Measurements from ENCODE around the gene CSNK1G2. TPM values are rescaled to one million over a fixed set of nuclear protein-coding genes. Genes with fewer than 3 reads are reported as not detected.
A peak's percentile ranks its signal among the peaks of the same experiment; 100 is the strongest.

CSNK1G2 gene
- total RNA-seq, 1 experiment from 2014 or later: 44.4 TPM

DNA sequence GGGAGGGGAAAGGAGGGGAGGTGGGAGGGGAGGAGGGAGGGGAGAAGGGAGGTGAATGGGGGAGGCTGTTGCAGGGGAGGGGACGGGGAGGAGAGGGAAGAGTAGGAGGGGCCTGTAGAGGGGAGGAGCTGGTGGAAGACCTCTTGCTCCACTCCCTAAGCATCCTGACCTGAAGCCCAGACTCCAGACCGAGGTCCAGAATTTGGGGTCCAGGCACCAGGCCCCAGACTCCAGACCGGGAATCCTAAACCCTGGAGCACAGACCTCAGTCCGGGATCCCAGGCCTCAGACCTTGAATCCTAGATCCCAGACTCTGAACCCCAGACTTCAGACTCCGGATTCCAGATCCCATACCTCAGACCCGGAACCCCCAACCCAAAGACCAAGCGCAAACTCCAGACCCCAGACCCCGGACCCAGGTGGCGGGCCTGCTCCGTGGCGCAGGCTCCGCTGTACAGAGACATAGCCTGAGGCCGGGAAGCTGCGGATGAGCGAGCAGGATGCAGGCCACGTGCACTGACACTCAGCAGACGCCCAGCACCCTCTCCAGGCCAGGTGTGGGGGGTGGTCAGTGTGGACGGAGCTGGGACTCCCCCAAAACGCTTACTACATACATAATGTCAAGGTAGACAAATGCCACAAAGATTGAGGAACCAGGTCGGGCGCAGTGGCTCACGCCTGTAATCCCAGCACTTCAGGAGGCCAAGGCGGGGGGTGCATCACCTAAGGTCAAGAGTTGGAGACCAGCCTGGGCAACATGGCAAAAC lies 75.3 kb downstream of the CSNK1G2 start:
- H3K4me1 Mint-ChIP-seq (ENCODE audit: low read depth, unreplicated experiment): no peaks in the 10 kb centered on the region
- no peaks in the 10 kb centered on the region for H3K9me3 ChIP-seq
- H3K4me3 ChIP-seq (ENCODE audit: low read depth, low read length): peak overlapping the region; percentile 83
- TF ChIP-seq, protein P1, sequence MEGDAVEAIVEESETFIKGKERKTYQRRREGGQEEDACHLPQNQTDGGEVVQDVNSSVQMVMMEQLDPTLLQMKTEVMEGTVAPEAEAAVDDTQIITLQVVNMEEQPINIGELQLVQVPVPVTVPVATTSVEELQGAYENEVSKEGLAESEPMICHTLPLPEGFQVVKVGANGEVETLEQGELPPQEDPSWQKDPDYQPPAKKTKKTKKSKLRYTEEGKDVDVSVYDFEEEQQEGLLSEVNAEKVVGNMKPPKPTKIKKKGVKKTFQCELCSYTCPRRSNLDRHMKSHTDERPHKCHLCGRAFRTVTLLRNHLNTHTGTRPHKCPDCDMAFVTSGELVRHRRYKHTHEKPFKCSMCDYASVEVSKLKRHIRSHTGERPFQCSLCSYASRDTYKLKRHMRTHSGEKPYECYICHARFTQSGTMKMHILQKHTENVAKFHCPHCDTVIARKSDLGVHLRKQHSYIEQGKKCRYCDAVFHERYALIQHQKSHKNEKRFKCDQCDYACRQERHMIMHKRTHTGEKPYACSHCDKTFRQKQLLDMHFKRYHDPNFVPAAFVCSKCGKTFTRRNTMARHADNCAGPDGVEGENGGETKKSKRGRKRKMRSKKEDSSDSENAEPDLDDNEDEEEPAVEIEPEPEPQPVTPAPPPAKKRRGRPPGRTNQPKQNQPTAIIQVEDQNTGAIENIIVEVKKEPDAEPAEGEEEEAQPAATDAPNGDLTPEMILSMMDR (IDR thresholded peaks at IDR 0.05; ENCODE audit: insufficient read depth in 1 of 2, low read depth in 1 of 2, low read length in 1 of 2, severe bottlenecking in 1 of 2, unreplicated experiment in 1 of 2): no peak
- ChIA-PET CTCF (interaction anchor here (0.6 kb wide), 1 partner anchor 86 kb away, joined by 3 read pairs; no protein-coding TSS in a partner anchor), POLR2A (interaction anchor here (0.6 kb wide), 1 partner anchor 27 kb away, joined by 3 read pairs; no protein-coding TSS in a partner anchor)
- H3K27me3 ChIP-seq (replicated peaks; ENCODE audit: control insufficient read depth, insufficient read depth, low read length): no peaks in the 10 kb centered on the region
- H3K27ac Mint-ChIP-seq (ENCODE audit: unreplicated experiment): no peak overlapping the region
- peaks cover 17% of the 10 kb centered on the region for H3K36me3 Mint-ChIP-seq (ENCODE audit: insufficient read depth, unreplicated experiment)
- no peaks in the 10 kb centered on the region for H3K9me3 Mint-ChIP-seq (ENCODE audit: unreplicated experiment)
- DNase-seq: peak; percentile 35 to 72
- no TSS peak for BruUV-seq (replicated peaks)
- no peaks in the 10 kb centered on the region for H3K36me3 ChIP-seq (ENCODE audit: control insufficient read depth, insufficient read depth, low read length)
- intact Hi-C loops (cut with micrococcal nuclease; ENCODE audit: unreplicated experiment): no loop called here
- H3K4me3 Mint-ChIP-seq (ENCODE audit: unreplicated experiment): no peak overlapping the region
- H3K4me1 ChIP-seq: no peaks in the 10 kb centered on the region
- no peaks in the 10 kb centered on the region for H3K27me3 Mint-ChIP-seq (ENCODE audit: insufficient read depth, unreplicated experiment)

DNA sequence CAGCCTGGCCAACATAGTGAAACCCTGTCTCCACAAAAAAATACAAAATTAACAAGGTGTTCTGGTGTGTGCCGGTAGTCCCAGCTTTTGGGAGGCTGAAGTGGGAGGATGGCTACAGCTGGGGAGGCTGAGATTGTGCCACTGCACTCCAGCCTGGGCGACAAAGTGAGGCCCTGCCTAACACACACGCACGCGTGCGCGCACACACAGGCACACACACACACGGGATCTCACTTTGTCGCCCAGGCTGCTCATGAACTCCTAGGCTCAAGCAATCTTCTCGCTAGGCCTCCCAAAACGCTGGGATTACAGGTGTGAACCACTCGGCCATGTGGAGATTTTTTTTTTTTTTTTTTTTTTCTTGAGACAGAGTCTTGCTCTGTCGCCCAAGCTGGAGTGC lies 77.8 kb downstream of the CSNK1G2 start:
- POLR2A ChIA-PET: no interaction called here
- no peak overlapping the region for H3K27ac Mint-ChIP-seq (ENCODE audit: unreplicated experiment)
- peaks cover 5% of the 10 kb centered on the region for H3K4me1 ChIP-seq
- CTCF ChIA-PET: interaction anchor here (0.6 to 0.7 kb wide), 3 partner anchors 77 to 142 kb away, joined by 3 to 4 read pairs (median 3); no protein-coding TSS in a partner anchor
- no peaks in the 10 kb centered on the region for H3K36me3 ChIP-seq (ENCODE audit: control insufficient read depth, insufficient read depth, low read length)
- no peak overlapping the region for H3K4me3 Mint-ChIP-seq (ENCODE audit: unreplicated experiment)
- H3K9me3 Mint-ChIP-seq (ENCODE audit: unreplicated experiment): no peaks in the 10 kb centered on the region
- BruUV-seq (replicated peaks): no TSS peak
- H3K4me3 ChIP-seq (ENCODE audit: low read depth, low read length): no peak overlapping the region
- intact Hi-C loops (cut with micrococcal nuclease; ENCODE audit: unreplicated experiment): loop anchor here (1.0 kb wide), 1 partner anchor 51 kb away; no protein-coding TSS in a partner anchor
- H3K27me3 Mint-ChIP-seq (ENCODE audit: insufficient read depth, unreplicated experiment): no peaks in the 10 kb centered on the region
- H3K4me1 Mint-ChIP-seq (ENCODE audit: low read depth, unreplicated experiment): no peaks in the 10 kb centered on the region
- no peaks in the 10 kb centered on the region for H3K9me3 ChIP-seq
- H3K36me3 Mint-ChIP-seq (ENCODE audit: insufficient read depth, unreplicated experiment): peaks cover 1% of the 10 kb centered on the region
- TF ChIP-seq, protein P1 (IDR thresholded peaks at IDR 0.05; ENCODE audit: insufficient read depth in 1 of 2, low read depth in 1 of 2, low read length in 1 of 2, severe bottlenecking in 1 of 2, unreplicated experiment in 1 of 2): no peak
- DNase-seq: no peak
- no peaks in the 10 kb centered on the region for H3K27me3 ChIP-seq (replicated peaks; ENCODE audit: control insufficient read depth, insufficient read depth, low read length)

DNA sequence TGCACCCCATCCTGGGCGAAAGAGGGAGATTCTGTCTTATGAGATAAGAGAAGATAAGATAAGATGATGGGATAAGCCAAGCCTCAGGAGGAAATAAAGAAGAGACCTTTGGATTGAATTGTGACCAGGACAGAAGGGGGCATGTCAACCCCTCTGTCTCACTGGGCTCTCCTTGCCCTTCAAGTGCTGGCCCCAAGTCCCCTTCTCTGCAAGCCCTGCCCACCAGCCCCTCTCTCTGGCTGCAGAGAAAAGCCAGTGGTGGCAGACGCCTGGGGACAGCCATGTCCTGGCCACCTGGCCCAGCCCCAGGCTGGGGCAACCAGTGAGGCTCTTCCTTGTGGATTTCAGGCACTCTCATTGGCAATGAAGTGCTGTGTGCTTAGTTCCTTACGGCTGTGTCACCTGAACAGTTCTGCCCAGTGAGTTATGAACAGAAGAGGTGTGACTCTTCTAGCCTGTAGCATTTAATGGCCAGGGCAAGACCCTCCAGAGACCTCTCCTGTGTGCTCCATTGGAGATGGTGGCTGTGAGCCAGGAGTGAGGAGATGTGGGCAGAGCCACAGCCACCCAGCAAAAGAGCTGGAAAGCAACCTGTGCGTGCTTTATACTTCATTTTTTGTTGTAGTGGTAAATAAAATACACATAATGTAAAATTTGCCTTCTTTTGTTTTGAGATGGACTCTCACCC lies 80.6 kb downstream of the CSNK1G2 start:
- no peaks in the 10 kb centered on the region for H3K27me3 ChIP-seq (replicated peaks; ENCODE audit: control insufficient read depth, insufficient read depth, low read length)
- H3K36me3 ChIP-seq (ENCODE audit: control insufficient read depth, insufficient read depth, low read length): no peaks in the 10 kb centered on the region
- intact Hi-C loops (cut with micrococcal nuclease; ENCODE audit: unreplicated experiment): no loop called here
- TF ChIP-seq, protein P1 (IDR thresholded peaks at IDR 0.05; ENCODE audit: insufficient read depth in 1 of 2, low read depth in 1 of 2, low read length in 1 of 2, severe bottlenecking in 1 of 2, unreplicated experiment in 1 of 2): no peak
- no TSS peak for BruUV-seq (replicated peaks)
- ChIA-PET CTCF (no interaction called here), POLR2A (no interaction called here)
- Mint-ChIP-seq H3K4me3 (ENCODE audit: unreplicated experiment) (no peak overlapping the region), H3K27ac (ENCODE audit: unreplicated experiment) (no peak overlapping the region), H3K36me3 (ENCODE audit: insufficient read depth, unreplicated experiment) (peaks cover 6% of the 10 kb centered on the region), H3K9me3 (ENCODE audit: unreplicated experiment) (no peaks in the 10 kb centered on the region), H3K27me3 (ENCODE audit: insufficient read depth, unreplicated experiment) (no peaks in the 10 kb centered on the region), H3K4me1 (ENCODE audit: low read depth, unreplicated experiment) (no peaks in the 10 kb centered on the region)
- H3K4me1 ChIP-seq: peaks cover 5% of the 10 kb centered on the region
- peaks cover 4% of the 10 kb centered on the region for H3K9me3 ChIP-seq
- DNase-seq: no peak
- H3K4me3 ChIP-seq (ENCODE audit: low read depth, low read length): no peak overlapping the region
